ENCODE results near the gene TMEM14C. TPM values are rescaled to one million over a fixed set of nuclear protein-coding genes. Genes with fewer than 3 reads are reported as not detected.

TMEM14C gene
- total and polyA plus RNA-seq, 12 donors, result 105 to 133 (median 115) TPM

GRCh38 chr6:10687582-10687981 is 35.3 kb upstream of the TMEM14C start:
- Histone ChIP-seq H3K9me3 (no peaks in the 10 kb centered on the region), H3K4me1 (peaks cover 0 to under 1% (median 0%) of the 10 kb centered on the region in 9 donors), H3K4me3 (no peak overlapping the region), H3K27me3 (no peaks in the 10 kb centered on the region), H3K36me3 (no peaks in the 10 kb centered on the region), H3K27ac (no peak overlapping the region)
- intact Hi-C loops (cut with DNase I), result no loop called here
- DNase-seq, result no peak
- WGBS, 2 donors, result 43% methylated on average over 6 of the region's 6 CpGs
- TF ChIP-seq CTCF (IDR thresholded peaks at IDR 0.05), result no peak
- no peak for ATAC-seq

GRCh38 chr6:10690651-10691445 is 32.0 kb upstream of the TMEM14C start:
- no peak for TF ChIP-seq CTCF (IDR thresholded peaks at IDR 0.05)
- H3K9me3 ChIP-seq, result no peaks in the 10 kb centered on the region
- ATAC-seq, result no peak
- H3K36me3 ChIP-seq, result no peaks in the 10 kb centered on the region
- H3K4me1 ChIP-seq, result peaks cover 0 to 21% (median 16%) of the 10 kb centered on the region in 9 donors
- no peak overlapping the region for H3K27ac ChIP-seq
- no peak overlapping the region for H3K4me3 ChIP-seq
- intact Hi-C loops (cut with DNase I), result loop anchor here in 4 of 10 donors (5.0 to 10.0 kb wide), 5 partner anchors 56 to 184 kb away; partner anchors contain the start of gene TMEM14B (in 1 of the 4)
- WGBS, 2 donors, result 53 to 55% methylated on average over 15 of the region's 15 CpGs
- DNase-seq, result no peak
- no peaks in the 10 kb centered on the region for H3K27me3 ChIP-seq

GRCh38 chr6:10692965-10693538 is 29.8 kb upstream of the TMEM14C start:
- WGBS, 2 donors, result 92 to 95% methylated on average over 8 of the region's 8 CpGs
- no peaks in the 10 kb centered on the region for H3K27me3 ChIP-seq
- no peak for TF ChIP-seq CTCF (IDR thresholded peaks at IDR 0.05)
- intact Hi-C loops (cut with DNase I), result loop anchor here in 4 of 10 donors (5.0 to 10.0 kb wide), 5 partner anchors 54 to 186 kb away; partner anchors contain the start of gene TMEM14B (in 1 of the 4)
- H3K36me3 ChIP-seq, result peaks cover 0 to 14% (median 0%) of the 10 kb centered on the region in 9 donors
- DNase-seq, result no peak
- H3K4me1 ChIP-seq, result peaks cover 0 to 31% (median 25%) of the 10 kb centered on the region in 9 donors
- H3K4me3 ChIP-seq, result peak overlapping the region in 7 of 10 donors; percentile 66 to 80 (median 72)
- no peak for ATAC-seq
- no peaks in the 10 kb centered on the region for H3K9me3 ChIP-seq
- H3K27ac ChIP-seq, result peak overlapping the region in 1 of 10 donors; percentile 93

GRCh38 chr6:10694302-10695085 is 28.4 kb upstream of the TMEM14C start, which contains the start of the genes C6orf52 and PAK1IP1:
Gene C6orf52 (minus strand): TSS chr6:10694616. CDS start chr6:10687550, 7,066 bp downstream.
Gene PAK1IP1 (plus strand): TSS chr6:10694972. CDS start chr6:10694986, 14 bp downstream.
- Histone ChIP-seq H3K4me1 (peaks cover 0 to 31% (median 25%) of the 10 kb centered on the region in 9 donors), H3K27me3 (no peaks in the 10 kb centered on the region), H3K27ac (peak within 1 kb of the TSS; percentile 89 to 99 (median 94)), H3K36me3 (peaks cover 0 to 28% (median 4%) of the 10 kb centered on the region in 9 donors), H3K9me3 (no peaks in the 10 kb centered on the region), H3K4me3 (peak within 1 kb of the TSS; percentile 61 to 96 (median 71))
- intact Hi-C loops (cut with DNase I), result loop anchor here in 8 of 10 donors (1.0 to 10.0 kb wide), 12 partner anchors 28 to 187 kb away; partner anchors contain the start of genes TMEM14B (in 4 of the 8) and TMEM14C (in 3 of the 8)
- DNase-seq, result peak; percentile 90 to 95
- WGBS, 2 donors, result 0% methylated on average over 53 of the region's 53 CpGs
- TF ChIP-seq CTCF (IDR thresholded peaks at IDR 0.05), result no peak
- ATAC-seq, result peak; percentile 99 to 100 (median 100)
